Stimulated activated CD4-positive, alpha-beta T cell treated with anti-CD3 and anti-CD28 coated beads, Interleukin-1b, Interleukin-23, amount 100 ng/mL, for 48 hours (primary cell): Measurements from ENCODE around the gene RCVRN.
"Not testable (repeated sequence)": the region's sequence is repeated elsewhere in the genome, so short reads cannot be mapped to it uniquely, and the experiment has no call there.

Experiments used
- DNase-seq: peaks from one replicate; pipeline ENCODE4 v3.0.0-alpha.2; 2020

RCVRN gene

DNA sequence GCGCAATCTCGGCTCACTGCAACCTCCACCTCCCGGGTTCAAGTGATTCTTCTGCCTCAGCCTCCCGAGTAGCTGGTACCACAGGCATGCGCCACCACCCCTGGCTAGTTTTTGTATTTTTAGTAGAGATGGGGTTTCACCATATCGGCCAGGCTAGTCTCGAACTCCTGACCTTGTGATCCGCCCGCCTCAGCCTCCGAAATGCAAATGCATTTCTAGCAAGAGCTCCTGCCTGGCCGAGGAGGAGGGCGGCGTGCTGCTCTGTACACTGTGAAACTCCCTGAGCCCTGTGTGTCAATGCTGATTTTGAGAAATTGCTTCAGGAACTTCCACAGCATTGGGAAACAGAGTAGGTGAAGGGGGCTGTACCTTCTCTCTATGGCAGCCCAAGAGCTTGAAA, 16.1 kb upstream of the RCVRN start:
- not testable (repeated sequence) for DNase-seq

GRCh38 chr17:9918804-9919352, 13.8 kb upstream of the RCVRN start:
- DNase-seq = no peak

DNA sequence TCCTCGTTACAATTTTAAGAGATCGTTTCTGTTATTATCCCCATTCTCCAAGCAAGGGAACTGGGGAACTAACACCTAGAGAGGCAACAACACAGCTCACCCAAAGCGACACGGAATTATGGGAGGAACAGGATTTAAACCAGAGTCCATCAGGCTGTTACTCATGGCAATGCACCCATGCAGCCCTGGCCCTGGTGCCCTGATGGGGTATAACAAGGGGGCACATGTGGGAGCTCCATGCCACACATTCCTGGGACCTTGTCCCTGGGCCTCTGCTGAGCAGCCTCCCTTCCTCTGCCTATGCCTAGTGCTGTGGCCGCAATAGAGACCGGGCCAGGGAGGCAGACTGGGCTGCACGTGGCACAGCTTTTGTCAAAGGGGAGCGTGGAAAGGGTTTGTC, 13.3 kb upstream of the RCVRN start:
- no peak for DNase-seq

DNA sequence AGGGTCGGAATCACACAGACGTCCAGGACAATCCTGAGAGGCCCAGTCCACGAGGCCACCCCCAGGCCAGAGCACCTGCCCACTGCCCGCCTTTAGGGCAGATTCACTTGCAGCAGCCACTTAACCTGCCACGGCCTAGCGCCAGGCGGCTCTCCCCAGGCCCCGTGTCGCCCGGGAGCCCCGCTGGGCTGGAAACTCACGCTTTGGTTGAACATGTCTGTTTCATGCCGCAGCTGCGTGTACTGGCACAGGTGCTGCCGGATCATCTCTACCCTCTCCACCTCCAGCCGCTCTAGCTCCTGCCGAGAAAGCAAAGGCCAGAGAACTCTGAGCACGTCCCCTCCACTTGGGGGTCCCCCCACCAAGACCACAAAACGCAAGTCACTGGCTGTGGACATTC, 12.7 kb upstream of the RCVRN start:
- no peak for DNase-seq

DNA sequence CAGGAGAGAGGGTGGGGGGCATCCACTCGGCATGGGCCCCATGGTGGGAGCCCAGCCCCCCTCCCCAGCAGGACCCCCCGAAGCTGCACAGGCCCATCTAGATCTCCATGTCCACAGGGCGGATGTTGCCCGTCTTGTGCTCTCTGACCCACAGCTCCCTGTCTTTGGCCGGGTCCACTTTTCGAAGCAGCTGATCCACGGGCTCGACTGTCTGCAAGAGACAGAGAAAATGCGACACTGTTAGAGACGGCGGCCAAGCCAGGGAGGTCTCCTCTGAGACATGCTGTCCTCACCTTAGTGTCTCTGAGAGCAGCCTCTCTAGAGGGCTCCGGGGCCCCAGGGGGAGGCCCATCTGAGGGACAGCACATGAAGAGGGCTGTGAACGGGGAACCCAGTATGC, 12.1 kb upstream of the RCVRN start:
- no peak for DNase-seq

- no peak for DNase-seq
Observed at GRCh38 chr17:9916108-9916507, 11.0 kb upstream of the RCVRN start.

DNA sequence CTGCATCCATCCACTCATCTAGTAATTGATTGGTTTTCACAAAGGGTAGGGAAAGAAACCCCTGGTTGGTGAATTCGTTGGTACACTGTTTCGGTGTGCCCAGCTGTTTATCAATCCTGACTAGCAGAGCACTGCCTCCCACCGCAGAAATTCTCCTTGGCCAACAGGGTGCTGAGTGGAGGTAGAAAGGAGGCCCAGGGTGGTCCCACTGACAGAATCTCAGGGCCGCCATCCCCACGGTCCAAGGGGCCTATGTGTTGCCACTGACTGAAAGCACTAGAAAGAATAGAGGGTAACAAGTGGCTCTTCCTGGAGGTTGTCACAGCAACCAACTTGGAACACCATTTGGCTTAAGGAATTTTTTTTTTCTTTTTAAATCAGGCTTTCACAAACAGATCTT, 8.4 kb upstream of the RCVRN start:
- no peak for DNase-seq

DNA sequence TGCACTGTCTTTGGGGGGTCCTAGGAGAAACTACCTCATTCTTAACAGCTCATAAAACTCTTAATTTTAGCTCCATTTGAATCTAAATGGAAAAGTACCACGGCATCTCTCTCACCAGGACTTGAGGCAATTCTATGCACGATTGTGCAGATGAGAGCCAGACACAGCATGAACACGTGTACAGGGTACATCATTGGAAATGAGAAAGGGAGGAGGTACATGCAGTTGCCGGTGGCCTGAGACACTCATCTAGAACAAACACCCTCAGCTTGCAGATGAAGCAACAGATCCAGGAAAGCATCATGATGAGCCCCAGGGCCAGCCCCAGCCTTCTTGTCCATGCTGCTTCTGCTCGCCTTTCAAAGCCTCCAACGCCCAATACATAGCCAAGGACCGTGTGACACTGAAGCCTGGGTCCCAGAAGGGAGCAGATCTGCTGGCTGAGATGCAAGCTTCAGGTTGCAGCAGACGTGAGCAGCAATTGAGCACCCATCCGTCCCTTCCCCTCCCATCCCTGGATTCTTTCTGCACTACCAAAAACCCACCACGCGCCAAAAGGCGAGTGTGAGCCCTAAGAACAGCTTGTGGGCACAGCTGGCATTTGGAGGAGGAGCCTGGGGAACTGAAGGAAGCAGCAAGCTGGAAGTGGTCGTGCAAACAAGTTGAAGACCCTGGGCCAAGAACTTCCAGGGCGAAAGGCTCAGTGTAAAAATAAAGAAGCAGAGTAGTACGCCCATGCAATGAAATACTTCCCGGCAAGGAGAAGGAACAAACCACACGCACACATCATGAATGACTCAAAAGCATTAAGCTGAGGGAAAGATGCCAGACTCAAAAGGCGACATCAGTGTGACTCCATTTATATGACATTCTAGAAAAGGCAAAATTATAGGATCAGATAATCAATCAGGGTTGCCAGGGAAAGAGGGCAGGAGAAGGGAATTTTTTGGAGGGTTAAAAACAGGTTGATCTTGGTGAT, 7.3 kb upstream of the RCVRN start:
- DNase-seq = no peak

- DNase-seq = no peak
Observed at GRCh38 chr17:9911089-9911488, 6.0 kb upstream of the RCVRN start.

DNA sequence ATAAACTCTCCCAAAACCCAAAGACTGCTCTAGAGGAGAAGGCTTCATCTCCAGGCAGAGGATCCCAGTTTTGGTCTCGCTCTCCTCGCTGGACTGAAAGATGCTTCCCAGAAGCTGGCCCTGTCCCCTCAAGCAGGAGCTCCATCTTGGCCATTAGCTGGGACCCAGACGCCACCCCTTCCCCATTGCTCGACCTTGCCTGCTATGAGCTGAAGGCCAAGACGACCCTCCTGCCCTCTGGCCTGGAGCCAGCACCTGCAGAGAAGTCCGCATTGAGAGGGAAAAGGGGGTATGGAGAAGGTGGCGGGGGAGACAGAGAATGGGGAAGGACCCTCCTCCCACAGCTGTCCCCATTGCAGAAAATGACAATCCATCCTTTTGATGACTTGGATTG, 3.6 kb upstream of the RCVRN start:
- DNase-seq = no peak

DNA sequence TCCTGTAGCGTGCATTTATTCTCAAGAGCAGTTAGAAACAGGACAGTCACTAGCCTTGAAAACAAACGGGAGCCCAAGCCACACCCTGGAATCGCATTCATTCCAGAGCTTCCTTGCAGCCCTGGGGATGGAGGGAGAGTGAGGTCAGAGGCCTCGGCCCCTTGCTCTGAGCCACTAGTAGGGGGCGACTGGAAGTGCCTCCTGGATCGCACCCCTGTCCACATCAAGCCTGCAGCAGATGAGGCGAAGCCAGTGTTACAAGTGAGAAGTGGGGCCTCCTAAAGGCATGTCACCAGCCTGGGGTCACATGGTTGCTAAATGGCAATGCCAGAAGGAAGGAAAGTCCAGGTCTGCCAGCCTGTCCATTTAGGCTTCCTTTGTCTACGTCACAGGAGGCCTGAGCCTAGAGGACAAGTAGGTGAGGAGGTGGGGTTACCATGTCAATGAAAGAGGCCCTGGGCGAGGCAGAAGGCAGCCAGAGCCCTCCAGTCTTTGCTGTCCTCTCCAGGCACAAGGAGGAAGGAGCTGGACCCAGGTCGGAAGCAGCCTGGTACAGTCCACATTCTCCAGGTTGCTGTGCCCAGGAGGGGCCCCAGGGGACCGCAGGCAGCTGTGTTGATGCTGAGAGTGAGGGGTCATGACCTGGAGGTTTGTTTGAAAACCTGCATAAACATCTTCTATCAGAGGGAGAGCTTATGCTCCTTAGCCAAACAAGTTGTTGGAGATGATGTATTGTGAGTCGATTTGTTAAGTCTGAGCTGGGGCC, 3.0 kb upstream of the RCVRN start:
- DNase-seq = no peak

GRCh38 chr17:9907131-9907530, 2.1 kb upstream of the RCVRN start:
- DNase-seq = no peak

DNA sequence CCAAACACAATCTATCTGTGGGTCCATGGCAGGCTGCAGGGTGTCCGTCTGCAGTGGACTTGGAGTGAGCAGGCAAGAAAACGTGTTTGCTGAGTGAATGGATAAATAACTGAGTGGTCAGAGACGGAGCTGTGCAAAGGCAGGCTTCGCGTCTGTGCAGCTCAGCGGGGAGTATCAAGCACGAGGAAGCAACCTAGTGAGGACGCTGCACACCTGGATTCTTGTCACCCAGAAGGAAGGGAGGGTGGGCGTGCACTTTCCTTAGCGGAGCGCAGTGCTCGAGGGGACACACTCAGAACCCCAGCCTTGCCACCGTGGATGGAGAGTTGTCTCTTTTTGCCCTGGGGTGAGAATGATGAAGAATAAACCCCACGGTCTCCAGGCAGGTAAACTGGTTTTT, 1.5 kb upstream of the RCVRN start:
- DNase-seq = no peak

DNA sequence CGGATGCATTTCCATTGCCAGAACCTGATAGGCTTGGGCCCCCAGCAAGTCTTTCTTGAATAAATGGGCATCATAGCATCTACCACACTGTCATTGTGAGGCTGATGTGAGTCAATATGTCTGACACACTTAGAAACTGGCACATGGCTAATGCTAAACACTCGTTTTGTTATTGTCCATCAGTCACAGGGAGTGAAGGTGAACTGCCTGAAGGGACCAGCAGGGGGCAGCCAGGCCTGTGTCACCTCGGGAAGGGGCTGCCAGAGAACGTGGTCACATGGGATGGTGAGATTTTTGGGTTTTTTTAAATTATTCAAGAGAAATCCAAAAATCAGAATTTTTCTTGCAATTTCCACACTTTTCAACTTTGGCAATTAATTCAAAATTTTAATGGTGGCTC, 831 bp upstream of the RCVRN start:
- DNase-seq = peak; percentile 38

DNA sequence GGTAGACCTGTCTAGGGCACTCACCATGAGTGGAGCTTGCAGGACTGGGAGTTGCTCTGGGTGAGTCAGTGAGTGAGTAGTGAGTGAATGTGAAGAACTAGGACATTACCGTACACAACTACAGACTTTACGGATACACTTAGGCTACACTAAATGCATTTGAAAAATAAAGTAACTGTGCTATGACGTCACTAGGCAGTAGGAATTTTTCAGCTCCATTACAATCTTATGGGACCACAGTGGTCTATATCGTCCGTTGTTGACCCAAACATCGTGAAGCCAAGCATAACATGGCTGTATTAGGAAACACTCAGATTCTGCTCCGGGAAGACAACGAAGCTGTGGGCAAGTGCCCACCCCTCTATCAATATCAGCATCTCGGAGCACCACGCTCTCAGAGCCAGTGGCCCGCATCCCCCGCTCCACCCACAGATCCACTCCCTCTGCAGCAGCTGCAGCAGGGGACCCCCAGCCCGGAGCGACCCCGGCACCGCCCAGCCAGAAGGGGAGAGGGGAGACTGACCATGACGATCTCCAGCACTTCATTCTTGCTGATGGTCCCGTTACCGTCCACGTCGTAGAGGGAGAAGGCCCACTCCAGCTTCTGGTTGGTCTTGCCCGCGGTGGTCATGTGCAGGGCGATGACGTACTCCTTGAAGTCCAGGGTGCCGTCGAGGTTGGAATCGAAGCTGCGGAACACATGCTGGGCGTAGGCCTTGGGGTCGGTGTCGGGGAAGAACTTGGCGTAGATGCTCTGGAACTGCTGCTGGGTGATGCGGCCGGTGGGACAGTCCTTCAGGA, 594 bp downstream of the RCVRN start:
- DNase-seq = no peak

DNA sequence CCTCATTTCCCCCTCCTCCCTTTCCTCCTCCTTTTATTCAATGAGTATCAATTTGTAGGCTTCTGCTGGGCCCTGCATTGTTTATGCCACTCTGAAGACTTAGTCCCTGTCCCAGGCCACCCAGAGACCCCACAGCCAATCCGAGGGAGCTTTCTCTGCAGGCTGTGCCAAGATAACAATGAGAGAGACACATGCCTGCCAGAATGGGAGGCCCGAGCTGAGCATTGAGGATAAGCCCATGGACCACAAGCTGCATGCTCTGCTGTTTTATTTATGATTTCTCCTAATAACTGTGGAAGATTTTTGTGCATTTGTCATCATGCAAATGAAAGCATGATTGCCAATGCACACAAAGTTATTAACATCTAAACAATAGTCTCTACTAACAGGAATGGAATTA, 3.0 kb downstream of the RCVRN start:
- no peak for DNase-seq

DNA sequence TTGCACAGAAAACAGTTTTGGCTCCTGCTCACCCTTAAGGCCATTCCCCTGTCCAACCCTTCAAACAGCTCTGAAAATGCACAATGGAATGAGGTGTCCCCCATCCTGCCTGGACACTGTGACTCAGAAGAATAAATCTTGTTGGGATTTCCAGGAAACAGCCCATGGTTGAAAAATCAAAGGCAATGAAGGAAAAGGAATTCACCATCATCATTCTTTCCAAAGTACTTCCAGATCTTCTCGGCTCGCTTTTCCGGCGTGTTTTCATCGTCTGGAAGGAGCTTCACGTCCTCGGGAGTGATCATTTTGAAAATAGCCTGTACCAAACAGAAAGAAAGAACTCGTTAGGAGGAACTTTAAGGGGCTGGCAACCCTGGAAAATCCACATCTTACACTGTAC, 4.3 kb downstream of the RCVRN start:
- no peak for DNase-seq

DNA sequence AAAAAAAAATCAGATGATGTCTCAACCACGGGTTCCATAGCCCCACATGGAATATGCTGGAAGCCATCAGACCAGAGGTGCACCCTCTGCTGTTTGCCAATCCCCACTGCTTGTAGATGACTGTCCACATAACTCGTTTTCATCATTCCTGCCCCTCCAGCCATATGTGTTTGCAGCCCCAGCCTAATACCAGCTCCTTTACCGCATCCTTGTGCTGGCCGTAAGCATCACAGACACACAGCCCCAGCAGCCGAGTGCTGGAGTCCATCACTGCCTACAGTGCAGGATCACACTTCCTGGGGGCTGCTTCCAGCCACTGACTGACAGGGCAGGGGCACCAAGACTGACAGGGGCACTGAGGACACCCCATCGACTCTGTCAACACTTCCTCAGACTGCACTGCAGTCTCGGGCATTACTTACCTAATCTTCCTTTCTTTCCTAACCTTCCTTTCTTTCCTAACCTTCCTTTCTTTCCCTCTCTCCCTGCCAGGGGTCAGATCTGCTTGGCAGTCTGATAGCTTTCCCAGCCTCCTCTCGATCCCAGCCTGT, 5.0 kb downstream of the RCVRN start:
- DNase-seq = no peak

DNA sequence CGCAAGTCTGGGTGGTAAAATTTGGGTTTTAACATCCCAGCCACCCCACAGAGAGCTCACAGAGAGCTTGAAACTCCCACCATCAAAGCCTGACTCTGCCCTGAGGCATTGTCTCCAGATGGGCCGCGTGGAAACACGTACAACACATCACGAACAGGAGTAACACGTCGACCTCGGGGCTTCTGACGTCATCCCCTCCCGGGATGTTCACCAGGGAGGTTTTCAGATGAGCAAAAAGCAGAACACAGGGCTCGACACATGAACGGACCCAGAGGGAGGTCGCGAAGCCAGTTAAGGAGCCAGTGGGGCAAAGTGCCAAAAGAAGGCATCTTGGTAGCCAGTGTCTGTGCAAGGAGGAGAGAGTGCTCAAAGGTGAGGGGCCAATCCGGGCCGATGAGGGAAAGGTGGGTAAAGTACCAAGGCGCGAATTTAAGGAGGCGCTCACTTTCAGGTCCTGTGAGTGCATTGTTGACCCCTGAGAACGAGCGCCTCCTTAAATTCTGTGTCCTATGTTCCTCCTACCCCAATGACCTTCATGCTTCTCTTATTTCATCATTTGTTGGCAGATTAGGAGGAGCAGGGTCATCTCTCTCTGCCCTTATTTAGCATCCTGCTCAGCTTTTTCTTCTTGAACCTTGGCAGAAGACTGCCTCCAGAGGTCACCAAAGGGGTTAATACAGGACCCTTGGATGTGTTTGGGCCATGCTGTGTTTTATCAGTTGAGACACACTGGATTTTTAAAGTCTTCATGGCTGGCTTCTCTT, 5.6 kb downstream of the RCVRN start:
- no peak for DNase-seq

DNA sequence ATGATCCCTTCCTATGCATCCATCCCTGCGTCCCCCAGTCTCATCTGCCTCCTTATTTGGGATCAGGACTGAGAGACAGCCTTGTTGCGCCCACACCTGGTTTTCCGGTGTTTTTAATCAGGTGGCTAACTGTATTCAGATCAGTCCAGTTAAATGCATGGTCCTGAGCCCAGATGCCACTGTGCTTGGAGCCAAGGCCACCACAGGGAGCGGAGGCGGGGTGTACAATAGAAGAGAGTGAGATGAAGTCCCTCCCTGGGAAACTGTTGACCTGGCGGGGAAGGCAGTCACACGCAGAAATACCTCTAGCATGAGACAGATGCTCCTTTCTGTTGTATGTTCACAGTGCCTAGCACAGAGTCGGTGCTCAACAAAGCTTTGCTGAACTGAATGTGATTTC, 6.3 kb downstream of the RCVRN start:
- DNase-seq = no peak

GRCh38 chr17:9897372-9897968, 7.6 kb downstream of the RCVRN start:
- no peak for DNase-seq

DNA sequence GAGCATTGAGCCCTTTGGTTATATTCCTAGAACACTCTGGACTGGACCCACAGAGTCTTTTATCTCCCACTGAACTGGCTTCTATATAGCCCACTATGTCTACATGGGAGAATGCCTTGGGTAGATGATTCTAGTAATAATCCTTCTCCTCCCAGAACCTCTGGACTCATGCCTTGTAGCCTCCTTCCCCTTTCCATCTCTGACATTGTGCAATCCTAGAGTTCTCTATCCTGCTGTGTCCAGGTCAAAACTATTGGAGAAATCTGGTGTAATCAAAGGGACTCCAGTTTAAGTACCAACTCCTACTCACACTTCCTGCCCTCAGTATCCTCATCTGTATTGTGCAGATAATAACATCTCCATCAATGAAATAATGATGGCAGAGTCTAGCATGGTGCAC, 9.1 kb downstream of the RCVRN start:
- no peak for DNase-seq
